ENCODE measurements around the gene ECSCR.
"Not testable (repeated sequence)": the region's sequence is repeated elsewhere in the genome, so short reads cannot be mapped to it uniquely, and the experiment has no call there.

ECSCR gene

GRCh38 chr5:139462586-139463276 is at the start of gene ECSCR:
Gene ECSCR, minus strand, starts transcription at chr5:139462743. Its CDS starts 73 bp downstream, at chr5:139462670.
- no peak for DNase-seq

DNA sequence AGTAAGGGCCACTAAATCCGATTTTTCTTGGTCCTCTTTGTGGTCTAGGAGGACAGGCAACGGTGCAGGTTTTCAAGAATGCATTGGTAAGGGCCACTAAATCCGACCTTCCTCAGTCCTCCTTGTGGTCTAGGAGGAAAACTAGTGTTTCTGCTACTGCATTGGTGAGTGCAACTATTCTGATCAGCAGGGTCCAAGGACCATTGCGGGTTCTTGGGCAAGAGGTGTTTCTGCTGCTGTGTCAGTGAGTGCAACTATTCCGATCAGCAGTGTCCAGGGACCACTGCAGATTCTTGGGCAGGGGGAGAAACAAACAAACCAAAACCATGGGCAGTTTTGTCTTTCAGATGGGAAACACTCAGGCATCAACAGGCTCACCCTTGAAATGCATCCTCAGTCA is 42.2 kb upstream of the ECSCR start:
- not testable (repeated sequence) for DNase-seq

DNA sequence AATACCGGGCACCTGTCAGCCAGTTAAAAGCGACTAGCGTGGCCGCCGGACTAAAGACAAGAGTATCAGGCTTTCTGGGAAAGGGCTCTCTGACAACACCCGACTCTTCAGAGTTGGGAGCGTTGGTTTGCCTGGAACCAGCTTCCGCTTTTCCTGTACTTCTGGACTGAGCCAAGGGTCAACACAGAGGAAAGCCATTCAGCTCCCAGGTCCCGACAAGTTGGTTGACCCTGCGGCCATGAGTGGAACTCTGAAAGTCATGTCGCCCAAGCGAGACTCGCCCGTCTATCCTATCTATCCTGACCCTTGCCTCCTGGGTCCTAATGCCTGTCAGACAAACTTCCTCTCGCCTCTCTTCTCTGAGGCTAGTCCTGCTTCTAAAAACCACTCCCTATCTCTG is 41.3 kb upstream of the ECSCR start:
- DNase-seq: not testable (repeated sequence)

GRCh38 chr5:139503036-139503817 is 40.7 kb upstream of the ECSCR start:
- DNase-seq: not testable (repeated sequence)

DNA sequence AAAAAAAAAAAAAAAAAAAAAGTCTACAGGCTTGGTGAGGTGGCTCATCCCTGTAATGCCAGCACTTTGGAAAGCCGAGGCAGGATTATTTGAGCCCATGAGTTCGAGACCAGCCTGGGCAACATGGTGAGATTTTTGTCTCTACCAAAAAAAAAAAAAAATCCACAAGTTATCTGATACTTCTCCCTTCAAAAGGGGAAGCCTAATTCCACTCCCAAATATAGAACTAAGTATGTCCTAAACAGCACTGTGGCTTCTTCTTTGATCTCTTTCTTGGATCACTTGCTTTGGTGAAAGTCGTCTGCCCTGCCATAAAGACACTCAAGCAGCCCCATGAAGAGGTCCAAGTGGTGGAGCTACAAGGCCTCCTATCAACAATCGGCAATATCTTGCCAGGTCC is 38.8 kb upstream of the ECSCR start:
- no peak for DNase-seq

DNA sequence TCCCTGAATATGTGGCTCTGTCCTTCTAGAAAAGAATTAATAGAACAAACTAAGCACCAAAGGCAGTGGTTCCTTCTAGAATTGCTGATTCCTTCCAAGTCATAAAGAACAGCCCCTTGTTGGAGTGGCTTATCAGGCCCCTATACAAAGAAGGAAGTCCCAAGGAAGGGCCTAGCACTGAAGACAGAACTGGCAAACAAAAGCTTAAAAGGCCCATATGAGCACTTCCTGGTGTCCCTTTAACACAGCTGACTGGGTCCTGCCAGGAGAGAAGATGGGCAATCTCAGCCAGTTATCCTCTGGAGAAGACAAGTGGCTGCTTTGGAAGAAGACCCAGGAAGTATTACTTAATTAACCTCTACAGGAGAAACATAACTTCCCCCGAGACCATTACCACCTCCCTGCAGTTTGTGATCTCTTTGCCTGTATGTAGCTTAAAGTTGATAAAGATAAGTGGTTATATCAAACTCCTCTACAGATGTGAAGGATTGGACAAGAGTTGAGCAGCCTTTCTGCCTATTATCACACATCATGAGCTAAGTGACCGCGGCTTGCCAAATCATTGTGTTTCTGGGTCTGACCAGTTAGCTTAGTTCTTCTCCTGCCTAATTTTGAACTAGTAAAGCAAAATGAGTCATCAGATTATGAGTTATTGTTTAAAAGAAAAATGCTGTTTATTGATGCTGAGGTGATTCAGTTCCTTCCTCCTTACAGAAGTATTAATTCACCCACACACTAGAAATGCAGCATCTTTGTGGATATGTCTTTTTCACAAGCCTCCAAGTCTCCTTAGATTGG is 33.3 kb upstream of the ECSCR start:
- DNase-seq: no peak

- DNase-seq: no peak
Observed at GRCh38 chr5:139494832-139495231, 32.3 kb upstream of the ECSCR start.

DNA sequence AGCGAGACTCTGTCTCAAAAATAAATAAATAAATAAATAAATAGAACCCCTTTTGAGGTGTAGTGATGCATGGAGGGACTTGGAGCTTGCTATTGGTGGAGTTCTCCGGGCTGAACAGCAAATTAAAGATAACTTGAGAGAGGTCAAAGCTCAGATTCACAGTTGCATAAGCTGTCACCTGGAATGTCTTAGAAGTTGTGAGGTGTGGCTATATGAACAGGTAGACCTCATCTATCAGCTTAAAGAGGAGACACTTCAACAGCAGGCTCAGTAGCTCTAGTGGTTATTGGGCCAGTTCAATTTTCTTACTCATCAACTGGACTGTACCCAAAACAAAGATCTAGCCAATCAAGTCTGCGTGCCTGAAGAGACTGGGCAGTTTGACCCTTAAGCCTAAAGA is 31.7 kb upstream of the ECSCR start:
- no peak for DNase-seq

- no peak for DNase-seq
Observed at GRCh38 chr5:139492700-139493192, 30.2 kb upstream of the ECSCR start.

GRCh38 chr5:139488260-139488659 is 25.7 kb upstream of the ECSCR start:
- DNase-seq: no peak

- no peak for DNase-seq
Observed at GRCh38 chr5:139486201-139486600, 23.7 kb upstream of the ECSCR start.

GRCh38 chr5:139482890-139483208 is 20.3 kb upstream of the ECSCR start:
- DNase-seq: not testable (repeated sequence)

DNA sequence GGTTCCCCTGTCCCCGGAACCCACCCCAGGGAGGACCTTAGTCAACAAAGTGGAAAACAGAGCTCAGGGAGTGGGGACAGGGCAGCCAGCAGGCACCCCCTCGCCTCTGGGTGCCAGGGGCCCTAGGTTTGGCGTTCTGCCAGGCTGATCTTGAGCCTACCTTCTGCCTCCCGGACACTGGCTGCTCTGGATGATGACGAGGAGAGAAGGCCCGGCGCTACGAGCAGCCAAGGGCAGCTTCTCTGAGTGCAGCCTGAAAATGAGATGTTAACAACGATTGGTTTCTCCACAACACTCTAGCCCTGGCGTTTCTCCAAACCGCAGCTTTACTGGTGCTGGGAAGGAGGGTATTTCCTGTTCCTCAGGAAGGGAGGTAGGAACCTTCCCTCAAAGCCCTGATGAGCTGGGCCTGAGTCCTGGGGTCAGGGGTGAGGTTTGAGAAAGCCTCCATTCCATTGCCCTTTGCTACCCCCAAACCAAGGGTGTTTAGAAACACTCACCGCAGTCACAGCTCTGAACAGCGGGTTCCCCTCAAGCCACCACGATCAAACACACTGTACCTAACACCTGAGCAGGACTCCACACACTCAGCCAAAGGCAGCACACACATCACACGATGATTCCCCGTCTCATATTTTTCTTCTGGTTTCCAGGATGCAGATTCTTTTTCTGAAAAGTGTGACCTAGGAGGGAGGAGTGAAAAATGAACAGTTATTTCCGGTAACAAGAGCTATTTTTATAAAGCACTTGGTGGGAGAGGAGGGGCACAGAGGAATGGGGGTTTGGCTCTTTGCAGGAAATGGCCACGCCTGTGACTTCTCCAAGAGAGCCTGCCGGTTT is 19.7 kb upstream of the ECSCR start, which contains the start of gene STING1:
STING1 (minus strand) TSS at position 709 of the 840 bp plus-strand sequence. CDS start 1,054 bp downstream, outside the sequence.
- peak; percentile 29 for DNase-seq

GRCh38 chr5:139481580-139482049 is 19.1 kb upstream of the ECSCR start:
- DNase-seq: no peak

GRCh38 chr5:139481122-139481533 is 18.6 kb upstream of the ECSCR start:
- no peak for DNase-seq

- DNase-seq: not testable (repeated sequence)
Observed at GRCh38 chr5:139479729-139480128, 17.2 kb upstream of the ECSCR start.

GRCh38 chr5:139478657-139479423 is 16.3 kb upstream of the ECSCR start:
- not testable (repeated sequence) for DNase-seq

GRCh38 chr5:139475865-139476617 is 13.5 kb upstream of the ECSCR start:
- no peak for DNase-seq

DNA sequence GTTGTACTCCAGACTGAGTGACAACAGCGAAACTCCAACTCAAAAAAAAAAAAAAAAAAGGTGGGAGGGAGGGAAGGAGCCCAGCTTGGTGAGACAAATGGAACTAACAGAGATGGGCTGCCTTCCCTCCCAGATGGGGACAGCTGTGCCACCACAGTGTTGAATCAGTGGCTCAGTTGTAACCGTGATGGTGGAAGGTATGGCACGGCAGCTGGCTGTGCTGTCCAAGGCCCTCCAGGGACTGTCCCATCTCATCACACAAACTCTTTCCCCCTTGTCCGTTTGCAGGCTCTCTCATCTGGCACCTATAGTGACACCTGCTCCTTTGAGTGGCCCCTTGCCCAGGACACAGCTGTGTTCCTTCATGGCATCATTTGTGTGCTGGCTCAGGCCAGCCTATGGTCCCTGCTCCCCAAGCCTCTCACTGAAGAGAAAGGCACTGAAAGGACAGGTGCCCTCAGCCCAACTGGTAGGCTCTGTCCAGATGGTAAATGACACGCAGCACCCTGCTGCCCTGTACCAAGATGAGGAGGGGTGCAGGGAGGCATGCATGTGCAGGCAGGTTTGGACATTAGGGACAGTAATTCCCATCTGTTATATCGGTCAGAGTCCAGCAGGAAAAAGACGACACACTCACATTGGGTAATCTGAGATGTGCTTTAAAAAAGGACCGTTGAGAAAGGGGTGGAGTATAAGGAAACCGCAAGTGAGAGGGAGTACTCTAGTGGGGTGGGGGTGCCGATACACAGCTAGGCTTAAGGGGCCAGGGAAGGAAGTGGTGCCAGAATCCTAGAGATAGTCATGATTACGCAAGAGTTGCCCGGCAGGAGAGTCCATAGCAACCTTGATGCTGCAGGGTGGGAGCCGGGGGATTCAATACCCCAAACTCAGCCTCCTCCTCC is 12.6 kb upstream of the ECSCR start:
- peak; percentile 2 for DNase-seq

Measured in NCI-H1694 treated with DMSO at 0.1 percent for 48 hours (cell line).